ENCODE measurements around the gene TWF2. TPM values are rescaled to one million over a fixed set of nuclear protein-coding genes. Genes with fewer than 3 reads are reported as not detected.

TWF2 gene
- total and polyA plus RNA-seq, 10 of the 15 experiments (the other 5 are each of a cell fraction or from before 2014, with no cell fraction given), result 0.16 to 106 (median 68.5) TPM

DNA sequence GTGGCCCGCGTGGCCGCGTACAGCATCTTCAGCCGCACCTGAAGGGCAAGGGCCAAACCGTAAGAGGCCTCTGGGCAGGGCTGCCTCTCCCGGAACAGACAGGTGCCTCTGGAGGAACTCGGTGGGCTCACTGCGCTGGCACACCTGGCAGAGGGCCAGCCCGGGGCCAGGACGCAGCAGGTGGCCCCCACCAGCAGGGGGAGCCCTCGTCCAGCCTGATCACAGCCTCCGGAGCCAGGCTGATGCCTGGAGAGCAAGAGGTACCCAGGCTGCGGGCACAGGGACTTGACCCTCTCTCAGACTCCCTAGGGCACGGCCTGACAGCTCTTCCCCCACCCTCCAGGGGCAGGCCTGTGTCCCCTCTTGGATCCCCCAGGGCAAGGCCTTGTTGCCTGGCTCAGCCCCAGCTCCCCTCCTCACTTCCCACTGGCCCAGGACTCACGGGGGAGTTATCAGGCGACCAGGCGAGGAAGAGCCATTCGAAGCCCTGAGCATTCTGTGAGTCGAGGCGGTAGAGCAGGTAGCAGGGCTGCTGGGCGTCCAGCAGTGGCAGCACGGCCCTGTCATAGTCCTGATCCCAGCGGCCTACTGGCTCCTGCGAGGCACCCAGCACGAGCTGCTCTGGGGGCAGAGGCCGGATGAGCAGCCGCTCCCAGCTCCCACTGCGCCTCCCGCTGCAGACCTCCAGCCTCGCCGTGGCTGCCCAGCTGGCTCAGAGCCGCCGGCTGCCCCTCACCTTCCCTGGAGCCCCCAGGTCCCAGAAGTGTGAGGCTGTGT is 7.3 kb downstream of the TWF2 start (continued):
- TF ChIP-seq, protein P1, sequence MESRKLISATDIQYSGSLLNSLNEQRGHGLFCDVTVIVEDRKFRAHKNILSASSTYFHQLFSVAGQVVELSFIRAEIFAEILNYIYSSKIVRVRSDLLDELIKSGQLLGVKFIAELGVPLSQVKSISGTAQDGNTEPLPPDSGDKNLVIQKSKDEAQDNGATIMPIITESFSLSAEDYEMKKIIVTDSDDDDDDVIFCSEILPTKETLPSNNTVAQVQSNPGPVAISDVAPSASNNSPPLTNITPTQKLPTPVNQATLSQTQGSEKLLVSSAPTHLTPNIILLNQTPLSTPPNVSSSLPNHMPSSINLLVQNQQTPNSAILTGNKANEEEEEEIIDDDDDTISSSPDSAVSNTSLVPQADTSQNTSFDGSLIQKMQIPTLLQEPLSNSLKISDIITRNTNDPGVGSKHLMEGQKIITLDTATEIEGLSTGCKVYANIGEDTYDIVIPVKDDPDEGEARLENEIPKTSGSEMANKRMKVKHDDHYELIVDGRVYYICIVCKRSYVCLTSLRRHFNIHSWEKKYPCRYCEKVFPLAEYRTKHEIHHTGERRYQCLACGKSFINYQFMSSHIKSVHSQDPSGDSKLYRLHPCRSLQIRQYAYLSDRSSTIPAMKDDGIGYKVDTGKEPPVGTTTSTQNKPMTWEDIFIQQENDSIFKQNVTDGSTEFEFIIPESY (IDR thresholded peaks at IDR 0.05), result 0 out of 2 replicates have a peak, but pooled peaks have one; percentile 10
- no peak for TF ChIP-seq SP1 (IDR thresholded peaks at IDR 0.05; ENCODE audit: low read depth, low read length)
- no peak for TF ChIP-seq ZNF217 (IDR thresholded peaks at IDR 0.05)
- no peak for TF ChIP-seq SUZ12 (IDR thresholded peaks at IDR 0.05; ENCODE audit: unreplicated experiment)
- no peak for TF ChIP-seq STAT1 (conservative IDR thresholded peaks at IDR 0.05)
- no peak for TF ChIP-seq HDAC2 (IDR thresholded peaks at IDR 0.05)
- TF ChIP-seq ETV6 (conservative IDR thresholded peaks at IDR 0.05 in 1 of 2, IDR thresholded peaks at IDR 0.05 in 1 of 2; ENCODE audit: borderline replicate concordance in 1 of 2, low read depth in 1 of 2), result no peak
- no peak for TF ChIP-seq HDAC6 (IDR thresholded peaks at IDR 0.05; ENCODE audit: unreplicated experiment)
- no peak for TF ChIP-seq BACH1 (IDR thresholded peaks at IDR 0.05; ENCODE audit: borderline replicate concordance)
- TF ChIP-seq POU2F2 (IDR thresholded peaks at IDR 0.05; ENCODE audit: borderline replicate concordance, low read depth, low read length), result no peak
- no peak for TF ChIP-seq SRF (IDR thresholded peaks at IDR 0.05; ENCODE audit: low read depth in 2 of 2, low read length in 2 of 2)
- TF ChIP-seq, protein P2, sequence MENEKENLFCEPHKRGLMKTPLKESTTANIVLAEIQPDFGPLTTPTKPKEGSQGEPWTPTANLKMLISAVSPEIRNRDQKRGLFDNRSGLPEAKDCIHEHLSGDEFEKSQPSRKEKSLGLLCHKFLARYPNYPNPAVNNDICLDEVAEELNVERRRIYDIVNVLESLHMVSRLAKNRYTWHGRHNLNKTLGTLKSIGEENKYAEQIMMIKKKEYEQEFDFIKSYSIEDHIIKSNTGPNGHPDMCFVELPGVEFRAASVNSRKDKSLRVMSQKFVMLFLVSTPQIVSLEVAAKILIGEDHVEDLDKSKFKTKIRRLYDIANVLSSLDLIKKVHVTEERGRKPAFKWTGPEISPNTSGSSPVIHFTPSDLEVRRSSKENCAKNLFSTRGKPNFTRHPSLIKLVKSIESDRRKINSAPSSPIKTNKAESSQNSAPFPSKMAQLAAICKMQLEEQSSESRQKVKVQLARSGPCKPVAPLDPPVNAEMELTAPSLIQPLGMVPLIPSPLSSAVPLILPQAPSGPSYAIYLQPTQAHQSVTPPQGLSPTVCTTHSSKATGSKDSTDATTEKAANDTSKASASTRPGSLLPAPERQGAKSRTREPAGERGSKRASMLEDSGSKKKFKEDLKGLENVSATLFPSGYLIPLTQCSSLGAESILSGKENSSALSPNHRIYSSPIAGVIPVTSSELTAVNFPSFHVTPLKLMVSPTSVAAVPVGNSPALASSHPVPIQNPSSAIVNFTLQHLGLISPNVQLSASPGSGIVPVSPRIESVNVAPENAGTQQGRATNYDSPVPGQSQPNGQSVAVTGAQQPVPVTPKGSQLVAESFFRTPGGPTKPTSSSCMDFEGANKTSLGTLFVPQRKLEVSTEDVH (IDR thresholded peaks at IDR 0.05; ENCODE audit: low read depth, partially characterized antibody), result no peak
- 0 out of 2 replicates have a peak, but pooled peaks have one; percentile 23 for TF ChIP-seq IRF4 (IDR thresholded peaks at IDR 0.05; ENCODE audit: low read depth, low read length)
- no peak for TF ChIP-seq CREM (IDR thresholded peaks at IDR 0.05; ENCODE audit: low read depth)
- TF ChIP-seq EZH2 (IDR thresholded peaks at IDR 0.05; ENCODE audit: borderline replicate concordance, control insufficient read depth, low read depth, low read length), result no peak
- TF ChIP-seq GATAD2B (conservative IDR thresholded peaks at IDR 0.05; ENCODE audit: low read depth), result no peak
- TF ChIP-seq IKZF2 (IDR thresholded peaks at IDR 0.05), result no peak; a peak in 1 of 4 replicates
- 0 out of 2 replicates have a peak, but pooled peaks have one; percentile 23 for TF ChIP-seq IKZF1 (conservative IDR thresholded peaks at IDR 0.05)
- TF ChIP-seq, protein P3, sequence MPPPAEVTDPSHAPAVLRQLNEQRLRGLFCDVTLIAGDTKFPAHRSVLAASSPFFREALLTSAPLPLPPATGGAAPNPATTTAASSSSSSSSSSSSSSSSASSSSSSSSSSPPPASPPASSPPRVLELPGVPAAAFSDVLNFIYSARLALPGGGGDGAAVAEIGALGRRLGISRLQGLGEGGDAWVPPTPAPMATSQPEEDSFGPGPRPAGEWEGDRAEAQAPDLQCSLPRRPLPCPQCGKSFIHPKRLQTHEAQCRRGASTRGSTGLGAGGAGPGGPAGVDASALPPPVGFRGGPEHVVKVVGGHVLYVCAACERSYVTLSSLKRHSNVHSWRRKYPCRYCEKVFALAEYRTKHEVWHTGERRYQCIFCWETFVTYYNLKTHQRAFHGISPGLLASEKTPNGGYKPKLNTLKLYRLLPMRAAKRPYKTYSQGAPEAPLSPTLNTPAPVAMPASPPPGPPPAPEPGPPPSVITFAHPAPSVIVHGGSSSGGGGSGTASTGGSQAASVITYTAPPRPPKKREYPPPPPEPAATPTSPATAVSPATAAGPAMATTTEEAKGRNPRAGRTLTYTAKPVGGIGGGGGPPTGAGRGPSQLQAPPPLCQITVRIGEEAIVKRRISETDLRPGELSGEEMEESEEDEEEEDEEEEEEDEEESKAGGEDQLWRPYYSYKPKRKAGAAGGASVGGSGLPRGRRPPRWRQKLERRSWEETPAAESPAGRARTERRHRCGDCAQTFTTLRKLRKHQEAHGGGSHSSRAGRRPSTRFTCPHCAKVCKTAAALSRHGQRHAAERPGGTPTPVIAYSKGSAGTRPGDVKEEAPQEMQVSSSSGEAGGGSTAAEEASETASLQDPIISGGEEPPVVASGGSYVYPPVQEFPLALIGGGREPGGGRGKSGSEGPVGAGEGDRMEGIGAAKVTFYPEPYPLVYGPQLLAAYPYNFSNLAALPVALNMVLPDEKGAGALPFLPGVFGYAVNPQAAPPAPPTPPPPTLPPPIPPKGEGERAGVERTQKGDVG (CRISPR knock-in tag; IDR thresholded peaks at IDR 0.05), result no peak
- no peak for TF ChIP-seq EP300 (IDR thresholded peaks at IDR 0.05; ENCODE audit: borderline replicate concordance in 1 of 2, control insufficient read depth in 1 of 2, low read depth in 2 of 2, low read length in 2 of 2)
- TF ChIP-seq CHD4 (IDR thresholded peaks at IDR 0.05), result no peak

All from GM12878 (cell line).